Ovary (tissue), 3 donors: ENCODE results near the gene KICS2.

Source experiments
- CTCF ChIP-seq, 3 donors: fragments of 450-650 bp in 2 of 3; fragments of 200-600 bp in 1 of 3; IDR thresholded peaks; one replicate each; pipeline versions ENCODE4 v1.5.1 to v1.8.0; 2016 to 2022; ENCODE audit warnings: antibody characterized with exemption in 3 of 3, mild to moderate bottlenecking in 1 of 3
- POLR2A ChIP-seq: fragments of 450-650 bp; IDR thresholded peaks from one replicate; pipeline ENCODE4 v1.6.1; 2017; ENCODE audit warnings: antibody characterized with exemption, mild to moderate bottlenecking, moderate library complexity
- donor health status: DM: no; HTN: no; CAD: no.

GRCh38 chr12:64265839-64266238 is 43.7 kb upstream of the KICS2 start:
- TF ChIP-seq CTCF (IDR thresholded peaks at IDR 0.05) (no peak), POLR2A (no peak)
